Liver (tissue), 3 donors: ENCODE results near the gene ASCL2.

Experiments
- CTCF ChIP-seq: fragments of 150-350 bp; IDR thresholded peaks from 2 replicates; pipeline ENCODE4 v1.5.1; 2017; ENCODE audit warnings: improper control_type of control experiment, low read depth, low read length; ENCODE audit not compliant: missing input control
- GABPA ChIP-seq, 2 donors: IDR thresholded peaks in 1 of 2; conservative IDR thresholded peaks in 1 of 2; 2 replicates each; pipeline ENCODE4 v1.6.1; 2016; ENCODE audit warnings: antibody characterized with exemption in 2 of 2, mild to moderate bottlenecking in 1 of 2, moderate library complexity in 1 of 2
- JUND ChIP-seq, 2 donors: IDR thresholded peaks; 2 replicates each; pipeline ENCODE4 v1.6.1; 2016; ENCODE audit warnings: antibody characterized with exemption in 2 of 2
- MAX ChIP-seq: IDR thresholded peaks from 2 replicates; pipeline ENCODE4 v1.6.1; 2016; ENCODE audit warnings: antibody characterized with exemption
- NR2F2 ChIP-seq: IDR thresholded peaks from 2 replicates; pipeline ENCODE4 v1.6.1; 2016; ENCODE audit warnings: antibody characterized with exemption
- RAD21 ChIP-seq, 2 donors: IDR thresholded peaks; 2 replicates each; pipeline ENCODE4 v1.6.1; 2016; ENCODE audit warnings: antibody characterized with exemption in 2 of 2, mild to moderate bottlenecking in 2 of 2
- REST ChIP-seq: IDR thresholded peaks from 2 replicates; pipeline ENCODE4 v1.6.1; 2016; ENCODE audit warnings: antibody characterized with exemption, mild to moderate bottlenecking
- RXRA ChIP-seq, 2 donors: IDR thresholded peaks; 2 replicates each; pipeline ENCODE4 v1.6.1; 2017 to 2018; ENCODE audit warnings: antibody characterized with exemption in 2 of 2, mild to moderate bottlenecking in 1 of 2
- TAF1 ChIP-seq: conservative IDR thresholded peaks from 2 replicates; pipeline ENCODE4 v1.6.1; 2016; ENCODE audit warnings: antibody characterized with exemption, mild to moderate bottlenecking
- YY1 ChIP-seq: IDR thresholded peaks from 2 replicates; pipeline ENCODE4 v1.6.1; 2016; ENCODE audit warnings: antibody characterized with exemption, mild to moderate bottlenecking
- TF ChIP-seq, protein P1 (sequence below): IDR thresholded peaks from 2 replicates; pipeline ENCODE4 v1.6.1; 2016; ENCODE audit warnings: antibody characterized with exemption
- donor health status: healthy.
- donor health status: healthy.

DNA sequence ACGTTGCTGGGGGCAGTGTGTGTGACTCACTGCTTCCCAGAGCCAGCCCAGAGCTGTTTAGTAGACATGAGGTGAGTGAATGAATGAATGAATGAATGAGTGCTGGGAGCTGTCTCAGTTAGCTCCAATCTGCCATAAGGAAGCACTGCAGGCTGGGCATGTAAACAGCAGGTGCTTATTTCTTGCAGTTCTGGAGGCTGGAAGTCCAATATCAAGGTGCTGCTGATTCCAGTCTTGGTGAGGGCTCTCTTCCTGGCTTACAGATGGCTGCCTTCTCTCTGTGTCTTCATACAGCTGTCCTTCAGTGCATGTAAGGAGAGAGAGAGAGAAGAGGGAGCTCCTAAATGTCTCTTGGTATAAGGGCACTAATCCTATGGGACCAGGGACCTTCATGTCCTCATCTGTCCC, 27.2 kb upstream of the ASCL2 start:
- TF ChIP-seq, protein P1, sequence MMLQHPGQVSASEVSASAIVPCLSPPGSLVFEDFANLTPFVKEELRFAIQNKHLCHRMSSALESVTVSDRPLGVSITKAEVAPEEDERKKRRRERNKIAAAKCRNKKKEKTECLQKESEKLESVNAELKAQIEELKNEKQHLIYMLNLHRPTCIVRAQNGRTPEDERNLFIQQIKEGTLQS, result no peak
- TF ChIP-seq CTCF (no peak), YY1 (no peak), JUND (IDR thresholded peaks at IDR 0.05) (no peak), TAF1 (no peak), MAX (no peak), RAD21 (IDR thresholded peaks at IDR 0.05) (no peak), RXRA (IDR thresholded peaks at IDR 0.05) (no peak), REST (no peak), GABPA (IDR thresholded peaks at IDR 0.05 in 1 of 2, conservative IDR thresholded peaks at IDR 0.05 in 1 of 2) (no peak), NR2F2 (no peak)
